Superior temporal gyrus (tissue), 1 donor: Measurements from ENCODE around the gene TOB1.

Experiments used
- DNase-seq: peaks from one replicate; pipeline ENCODE4 v3.0.0-alpha.2; 2016; ENCODE audit errors: extremely low spot score

Gene TOB1, protein sequence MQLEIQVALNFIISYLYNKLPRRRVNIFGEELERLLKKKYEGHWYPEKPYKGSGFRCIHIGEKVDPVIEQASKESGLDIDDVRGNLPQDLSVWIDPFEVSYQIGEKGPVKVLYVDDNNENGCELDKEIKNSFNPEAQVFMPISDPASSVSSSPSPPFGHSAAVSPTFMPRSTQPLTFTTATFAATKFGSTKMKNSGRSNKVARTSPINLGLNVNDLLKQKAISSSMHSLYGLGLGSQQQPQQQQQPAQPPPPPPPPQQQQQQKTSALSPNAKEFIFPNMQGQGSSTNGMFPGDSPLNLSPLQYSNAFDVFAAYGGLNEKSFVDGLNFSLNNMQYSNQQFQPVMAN

DNA sequence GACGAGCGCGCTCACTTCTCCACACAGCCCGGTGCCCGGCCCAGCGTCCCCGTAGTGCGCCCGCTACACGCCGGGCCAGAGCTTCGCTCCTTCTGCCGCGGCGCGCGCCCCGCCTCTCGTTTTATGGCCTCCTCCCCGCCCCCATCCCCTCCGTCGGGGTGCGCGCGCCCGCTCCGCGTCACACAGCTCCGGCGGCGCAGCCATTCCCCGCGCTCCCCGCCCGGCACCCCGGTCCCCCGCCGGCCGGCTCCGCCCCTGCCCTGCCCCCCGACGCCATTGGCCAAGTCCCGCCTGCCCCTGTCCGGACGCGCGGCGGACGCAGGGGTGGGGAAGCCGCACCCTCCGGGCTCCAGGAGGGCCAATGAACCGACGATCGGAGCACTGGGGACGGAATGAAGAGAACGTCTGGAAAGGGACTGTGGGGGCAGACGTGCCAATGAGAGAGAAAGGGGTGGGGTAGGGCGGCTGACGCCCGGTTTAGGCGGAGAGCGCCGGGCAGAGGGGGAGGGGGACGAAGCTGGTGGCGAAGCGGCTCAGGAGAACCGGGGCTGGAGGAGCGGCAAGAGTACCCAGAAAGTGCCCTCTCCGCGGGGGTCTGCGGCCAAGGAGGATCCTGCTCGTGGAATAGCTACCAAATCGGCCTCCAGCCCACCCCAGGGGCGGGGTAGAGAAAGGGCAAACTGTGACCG lies at the start of gene TOB1:
Gene TOB1 (minus strand): TSS at position 94 of the 689 bp plus-strand sequence. CDS start 2,337 bp downstream, outside the sequence.
- peak; percentile 96 for DNase-seq

DNA sequence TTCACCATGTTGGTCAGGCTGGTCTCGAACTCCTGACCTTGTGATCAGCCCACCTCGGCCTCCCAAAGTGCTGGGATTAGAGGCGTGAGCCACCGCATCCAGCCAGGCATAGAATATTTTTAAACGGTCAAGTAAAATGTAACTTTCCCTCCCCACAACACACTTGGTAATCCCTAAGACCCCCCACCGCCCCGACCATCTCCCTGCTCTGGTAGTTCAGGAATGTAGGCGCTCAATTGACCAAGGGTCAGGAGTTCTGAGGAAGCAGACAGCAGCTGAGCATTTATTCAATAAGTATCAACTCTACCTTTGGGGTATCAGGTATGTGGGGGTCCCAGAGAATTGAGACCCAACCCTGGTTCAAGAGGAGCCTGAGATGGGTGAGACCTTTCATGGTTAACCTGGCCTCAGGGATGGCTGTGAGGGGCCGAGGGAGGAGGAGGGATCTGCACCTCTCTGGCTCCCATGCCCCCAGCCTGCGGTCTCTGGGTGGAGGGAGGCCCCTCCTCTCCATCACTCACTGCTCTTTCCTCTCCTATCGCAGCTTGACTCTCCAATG lies 48.4 kb upstream of the TOB1 start:
- no peak for DNase-seq

GRCh38 chr17:50913120-50913519 lies 47.0 kb upstream of the TOB1 start:
- DNase-seq = no peak

GRCh38 chr17:50911890-50912289 lies 45.7 kb upstream of the TOB1 start:
- DNase-seq = no peak

GRCh38 chr17:50911450-50911849 lies 45.3 kb upstream of the TOB1 start:
- no peak for DNase-seq

DNA sequence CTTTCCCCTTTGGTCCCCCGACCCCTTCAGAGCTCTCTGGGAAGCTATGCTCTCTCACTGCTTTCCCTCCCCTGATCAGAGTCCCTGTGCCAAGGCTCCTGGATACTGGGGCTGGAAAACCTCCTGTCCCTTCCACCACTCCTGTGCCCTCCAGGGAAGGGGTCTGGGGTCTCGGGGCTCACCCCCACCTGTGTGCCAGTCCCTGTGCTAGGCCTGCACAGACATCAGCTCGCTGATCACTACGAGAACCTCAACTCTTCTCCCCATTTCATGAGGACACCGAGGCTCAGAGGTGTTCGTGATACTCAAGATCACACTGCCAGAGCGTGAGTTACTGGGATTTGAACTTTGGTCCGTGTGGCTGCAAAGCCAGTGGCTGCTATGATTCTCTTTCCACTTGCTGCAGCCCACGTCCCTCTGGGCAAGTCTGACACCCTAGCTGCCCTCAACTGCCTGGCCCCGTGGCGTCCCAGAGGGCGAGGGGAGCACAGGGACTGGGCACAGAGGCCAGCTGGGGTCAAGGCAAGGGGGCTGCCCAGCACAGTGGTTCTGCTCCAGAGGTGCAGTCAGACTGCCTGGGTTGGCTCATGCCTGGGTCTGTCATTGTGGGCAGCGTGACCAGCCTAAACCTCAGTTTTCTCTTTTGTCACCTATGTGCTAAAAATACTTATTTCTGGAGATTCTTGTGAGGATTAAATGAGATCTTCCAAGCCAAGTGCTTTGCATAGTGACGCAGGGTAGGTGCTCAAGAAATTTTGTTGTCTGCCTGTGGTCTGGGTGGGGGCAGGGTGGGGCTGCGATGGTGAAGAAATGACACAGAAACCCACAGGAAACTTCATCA lies 43.8 kb upstream of the TOB1 start:
- DNase-seq = no peak

GRCh38 chr17:50908860-50909764 lies 43.0 kb upstream of the TOB1 start:
- DNase-seq = no peak

DNA sequence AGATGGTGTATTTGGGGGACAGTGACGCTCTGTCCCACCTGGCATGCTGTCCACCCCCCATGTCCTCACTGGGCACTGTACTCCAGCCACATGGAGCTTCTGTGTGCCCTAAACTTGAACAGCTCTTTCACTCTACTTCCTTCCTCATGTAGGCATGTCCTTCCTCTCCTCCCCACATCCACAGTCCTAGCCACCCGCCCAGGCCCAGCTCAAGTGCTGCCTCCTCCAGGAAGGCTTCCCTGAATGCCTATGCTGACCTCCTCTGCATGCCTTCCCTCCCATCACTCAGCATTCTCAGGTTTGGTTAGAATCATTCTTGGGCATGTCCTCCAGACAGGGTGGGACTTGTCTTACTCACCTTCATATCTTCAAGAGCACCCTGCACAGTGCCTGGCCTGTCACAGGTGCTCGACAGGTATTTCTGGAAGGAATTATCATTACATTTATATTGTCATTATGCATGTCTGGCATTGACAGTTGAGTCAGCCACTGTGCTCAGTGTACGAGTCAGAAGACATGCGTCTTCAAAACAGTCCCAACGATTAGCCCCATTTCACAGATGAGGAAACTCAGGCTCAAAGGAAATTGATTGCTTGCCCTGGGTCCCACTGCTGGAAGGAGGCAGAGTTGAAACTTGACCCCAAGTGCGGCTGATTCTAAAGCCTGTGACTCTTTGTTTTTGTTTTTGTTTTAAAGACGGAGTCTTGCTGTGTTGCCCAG lies 42.1 kb upstream of the TOB1 start:
- no peak for DNase-seq

DNA sequence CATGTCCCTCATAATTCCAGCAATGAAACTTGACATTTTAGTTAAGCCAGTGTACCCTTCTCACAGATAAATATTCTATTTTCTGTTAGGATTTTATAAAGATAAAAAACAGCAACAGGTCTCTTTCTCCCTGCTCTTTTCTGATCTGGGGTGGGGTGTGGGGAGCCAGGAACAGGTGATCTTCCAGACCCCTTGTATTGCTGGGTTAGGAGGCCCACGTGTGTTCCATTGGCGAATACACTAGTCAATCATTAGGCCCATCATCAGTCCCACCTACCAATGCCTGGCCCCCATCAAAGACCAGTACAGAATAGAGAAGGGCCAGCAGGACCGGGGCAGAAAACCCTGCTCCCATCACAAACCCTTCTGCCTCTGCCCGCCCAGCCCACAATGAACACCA lies 40.3 kb upstream of the TOB1 start:
- no peak for DNase-seq

GRCh38 chr17:50905460-50905803 lies 39.3 kb upstream of the TOB1 start:
- no peak for DNase-seq

GRCh38 chr17:50904518-50905459 lies 38.6 kb upstream of the TOB1 start:
- DNase-seq = peak; percentile 44

- DNase-seq = no peak
These were observed 37.7 kb upstream of the TOB1 start for GRCh38 chr17:50903604-50904517.

DNA sequence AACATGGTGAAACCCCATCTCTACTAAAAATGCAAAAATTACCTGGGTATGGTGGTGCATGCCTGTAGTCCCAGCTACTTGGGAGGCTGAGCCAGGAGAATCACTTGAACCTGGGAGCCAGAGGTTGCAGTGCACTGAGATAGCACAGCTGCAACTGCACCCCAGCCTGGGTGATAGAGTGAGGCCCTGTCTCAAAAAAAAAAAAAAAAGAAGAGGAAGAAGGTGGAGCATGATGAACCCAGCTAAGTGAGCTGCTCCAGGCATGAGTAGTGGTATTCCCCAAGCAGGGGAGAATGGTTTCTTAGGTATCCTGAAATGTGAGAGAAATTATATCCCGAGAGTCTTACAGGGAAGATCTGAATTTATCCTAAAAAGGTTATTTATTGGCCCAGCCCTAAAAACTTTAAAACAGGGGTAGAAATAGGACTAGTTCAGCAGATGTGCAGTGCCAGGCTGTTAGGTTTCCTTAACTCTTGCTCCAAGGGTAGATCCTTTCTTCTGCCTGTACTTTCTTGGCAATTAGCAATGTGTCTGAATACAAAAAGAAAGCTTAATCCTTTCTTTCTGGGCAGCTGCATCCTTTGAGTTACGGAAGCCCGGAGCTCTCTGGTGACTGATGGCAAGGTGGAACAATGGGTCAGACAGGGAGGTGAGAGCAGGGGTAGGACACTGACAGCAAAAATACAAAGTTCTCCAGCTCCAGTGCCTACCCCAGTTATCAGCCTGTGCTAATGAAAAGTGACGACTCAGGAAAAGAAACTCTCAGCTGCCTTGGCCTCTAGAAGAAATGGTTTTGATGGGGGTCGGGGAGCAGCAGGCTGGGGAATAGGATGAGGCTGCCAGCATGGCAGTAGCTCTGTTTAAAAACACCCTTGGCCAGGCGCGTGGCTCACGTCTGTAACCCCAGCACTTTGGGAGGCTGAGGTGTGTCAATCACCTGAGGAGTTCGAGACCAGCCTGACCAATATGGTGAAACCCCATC lies 36.5 kb upstream of the TOB1 start:
- no peak for DNase-seq

- no peak for DNase-seq
These were observed 34.3 kb upstream of the TOB1 start for GRCh38 chr17:50900383-50900892.

GRCh38 chr17:50899559-50900319 lies 33.6 kb upstream of the TOB1 start:
- DNase-seq = no peak

GRCh38 chr17:50899005-50899460 lies 32.9 kb upstream of the TOB1 start:
- DNase-seq = no peak
